Stomach (tissue), 9 donors: ENCODE data around the gene ATP6V0B. TPM values are rescaled to one million over a fixed set of nuclear protein-coding genes. Genes with fewer than 3 reads are reported as not detected.

Experiments
- DNase-seq, 2 donors: peaks; one replicate each; pipeline versions ENCODE4 v3.0.0 to v3.0.0-alpha.2; 2013 to 2019
- H3K27ac ChIP-seq, 5 donors: fragments of 200-600 bp in 4 of 5; sonication (generic) in 4 of 5; one replicate each; pipeline ENCODE4 v1.5.1; 2013 to 2019; ENCODE audit warnings: mild to moderate bottlenecking in 1 of 5, moderate library complexity in 1 of 5
- H3K27me3 ChIP-seq, 3 donors: fragments of 200-600 bp; sonication (generic); one replicate each; pipeline ENCODE4 v1.5.1; 2017 to 2019; ENCODE audit warnings: mixed run types in 1 of 3
- H3K36me3 ChIP-seq, 4 donors: fragments of 200-600 bp; sonication (generic); 1 replicate in 3 of 4; 2 replicates in 1 of 4; pipeline ENCODE4 v1.5.1; 2016 to 2019
- H3K4me1 ChIP-seq, 4 donors: fragments of 200-600 bp; sonication (generic); one replicate each; pipeline ENCODE4 v1.5.1; 2016 to 2019
- H3K4me3 ChIP-seq, 4 donors: fragments of 200-600 bp; sonication (generic) in 3 of 4; one replicate each; pipeline ENCODE4 v1.5.1; 2016 to 2019; ENCODE audit warnings: mild to moderate bottlenecking in 1 of 4
- H3K9me3 ChIP-seq, 4 donors: fragments of 200-600 bp; sonication (generic); one replicate each; pipeline ENCODE4 v1.5.1; 2016 to 2019
- CTCF ChIP-seq, 7 experiments: fragments of 450-650 bp in 4 of 7; fragments of 200-600 bp in 3 of 7; sonication (generic) in 3 of 7; IDR thresholded peaks; one replicate each; pipeline ENCODE4 v1.5.1; 2016 to 2019; ENCODE audit warnings: antibody characterized with exemption in 7 of 7, control low read depth in 2 of 7, mild to moderate bottlenecking in 1 of 7
- EP300 ChIP-seq: sonication (generic); formaldehyde crosslinking; IDR thresholded peaks from one replicate; pipeline ENCODE4 v1.6.1; 2017; ENCODE audit warnings: antibody characterized with exemption
- POLR2A ChIP-seq, 4 donors: fragments of 450-650 bp; IDR thresholded peaks; one replicate each; pipeline ENCODE4 v1.6.1; 2016; ENCODE audit warnings: antibody characterized with exemption in 4 of 4, control low read depth in 2 of 4, mild to moderate bottlenecking in 1 of 4, moderate library complexity in 1 of 4
- POLR2AphosphoS5 ChIP-seq, 3 donors: sonication (generic); formaldehyde crosslinking; IDR thresholded peaks; one replicate each; pipeline ENCODE4 v1.6.1; 2016; ENCODE audit warnings: antibody characterized with exemption in 3 of 3
- WGBS, 5 donors: extraction: QIAGEN DNeasy Blood & Tissue Kit in 3 of 5; methylation state at CpG; one replicate each; pipeline versions ENCODE4 v1.1.5 to v1.1.7; 2013 to 2018; 5-methylcytosine and 5-hydroxymethylcytosine counted together
- intact Hi-C: fragments of 100-400 bp; cut with DNase I; formaldehyde crosslinking; loops from one replicate; pipeline ENCODE4 v1.15.1; 2023; ENCODE audit warnings: low total_unique reads
- polyA plus RNA-seq, 3 donors: library from polyadenylated mRNA; stranded (reverse); fragments of 200-250 nt; gene quantifications; one replicate each; pipeline ENCODE4 v1.2.3, GENCODE V29; 2013
- total RNA-seq, 5 donors: library from RNA; depleted of rRNA; stranded (reverse); fragments of >200 nt; gene quantifications; one replicate each; pipeline versions ENCODE4 v1.1.0 to v1.2.3, GENCODE V29; 2014 to 2016
- donor health status: healthy with polysubstance abuse.
- donor health status: Bipolar disorder and iron deficiency.
- donor health status: healthy.

The ATP6V0B gene
- total and polyA plus RNA-seq, 8 donors = 32.1 to 188 (median 94.7) TPM

GRCh38 chr1:43990271-43991199 lies 15.8 kb downstream of the ATP6V0B start:
- Histone ChIP-seq H3K27ac (peak overlapping the region; percentile 80 to 90 (median 84)), H3K4me3 (peak overlapping the region; percentile 62 to 78 (median 72)), H3K27me3 (no peaks in the 10 kb centered on the region), H3K9me3 (no peaks in the 10 kb centered on the region), H3K4me1 (peaks cover 15 to 54% (median 26%) of the 10 kb centered on the region in 4 donors), H3K36me3 (peaks cover 0 to 7% (median 5%) of the 10 kb centered on the region in 4 donors)
- WGBS, 5 donors = 68 to 78% (median 71%) methylated on average over 16 to 19 of the region's 19 CpGs
- TF ChIP-seq POLR2AphosphoS5 (IDR thresholded peaks at IDR 0.05) (no peak), POLR2A (IDR thresholded peaks at IDR 0.05) (no peak), CTCF (IDR thresholded peaks at IDR 0.05) (no peak), EP300 (no peak)
- no peak for DNase-seq
- intact Hi-C loops = no loop called here

GRCh38 chr1:43991200-43991475 lies 16.4 kb downstream of the ATP6V0B start:
- H3K27ac ChIP-seq = peak overlapping the region; percentile 80 to 90 (median 84)
- no peaks in the 10 kb centered on the region for H3K9me3 ChIP-seq
- H3K27me3 ChIP-seq = no peaks in the 10 kb centered on the region
- no peak for TF ChIP-seq POLR2A (IDR thresholded peaks at IDR 0.05)
- peaks cover 15 to 50% (median 26%) of the 10 kb centered on the region in 4 donors for H3K4me1 ChIP-seq
- intact Hi-C loops = no loop called here
- no peak for DNase-seq
- H3K4me3 ChIP-seq = peak overlapping the region; percentile 62 to 78 (median 72)
- H3K36me3 ChIP-seq = peaks cover 0 to 1% (median 0%) of the 10 kb centered on the region in 4 donors
- 0 to 2% (median 1%) methylated on average over 7 to 10 of the region's 10 CpGs for WGBS, 5 donors

- Histone ChIP-seq H3K4me3 (peak within 1 kb of the TSS; percentile 62 to 78 (median 72)), H3K9me3 (no peaks in the 10 kb centered on the region), H3K36me3 (no peaks in the 10 kb centered on the region), H3K27me3 (no peaks in the 10 kb centered on the region), H3K4me1 (peaks cover 15 to 47% (median 25%) of the 10 kb centered on the region in 4 donors), H3K27ac (peak within 1 kb of the TSS; percentile 80 to 90 (median 84))
- intact Hi-C loops = no loop called here
- TF ChIP-seq CTCF (IDR thresholded peaks at IDR 0.05) (no peak), POLR2AphosphoS5 (IDR thresholded peaks at IDR 0.05) (peak in 2 of 3 donors; percentile 17 to 59)
- WGBS, 5 donors = 0 to 2% (median 1%) methylated on average over 15 to 66 of the region's 66 CpGs
- peak; percentile 91 to 93 for DNase-seq
Observed at GRCh38 chr1:43991476-43992231, 16.9 kb downstream of the ATP6V0B start, which contains the start of gene CCDC24. Gene CCDC24 (plus strand): TSS chr1:43991599. CDS start chr1:43991879, 280 bp downstream.

GRCh38 chr1:43992232-43992995 lies 17.7 kb downstream of the ATP6V0B start:
- peaks cover 15 to 47% (median 27%) of the 10 kb centered on the region in 4 donors for H3K4me1 ChIP-seq
- H3K36me3 ChIP-seq = no peaks in the 10 kb centered on the region
- intact Hi-C loops = no loop called here
- no peak for TF ChIP-seq POLR2A (IDR thresholded peaks at IDR 0.05)
- no peak for TF ChIP-seq CTCF (IDR thresholded peaks at IDR 0.05)
- no peak for TF ChIP-seq POLR2AphosphoS5 (IDR thresholded peaks at IDR 0.05)
- TF ChIP-seq EP300 = no peak
- H3K4me3 ChIP-seq = peak overlapping the region; percentile 62 to 78 (median 72)
- no peak for DNase-seq
- 29 to 45% (median 35%) methylated on average over 10 to 11 of the region's 11 CpGs for WGBS, 5 donors
- H3K27me3 ChIP-seq = no peaks in the 10 kb centered on the region
- H3K9me3 ChIP-seq = no peaks in the 10 kb centered on the region
- peak overlapping the region; percentile 80 to 90 (median 84) for H3K27ac ChIP-seq
